ENCODE data around the gene CEACAM19. TPM values are rescaled to one million over a fixed set of nuclear protein-coding genes. Genes with fewer than 3 reads are reported as not detected.
"Not testable (repeated sequence)": the region's sequence is repeated elsewhere in the genome, so short reads cannot be mapped to it uniquely, and the experiment has no call there.

CEACAM19 gene
- total RNA-seq, 1 donor from 2014 or later = 0.68 TPM

DNA sequence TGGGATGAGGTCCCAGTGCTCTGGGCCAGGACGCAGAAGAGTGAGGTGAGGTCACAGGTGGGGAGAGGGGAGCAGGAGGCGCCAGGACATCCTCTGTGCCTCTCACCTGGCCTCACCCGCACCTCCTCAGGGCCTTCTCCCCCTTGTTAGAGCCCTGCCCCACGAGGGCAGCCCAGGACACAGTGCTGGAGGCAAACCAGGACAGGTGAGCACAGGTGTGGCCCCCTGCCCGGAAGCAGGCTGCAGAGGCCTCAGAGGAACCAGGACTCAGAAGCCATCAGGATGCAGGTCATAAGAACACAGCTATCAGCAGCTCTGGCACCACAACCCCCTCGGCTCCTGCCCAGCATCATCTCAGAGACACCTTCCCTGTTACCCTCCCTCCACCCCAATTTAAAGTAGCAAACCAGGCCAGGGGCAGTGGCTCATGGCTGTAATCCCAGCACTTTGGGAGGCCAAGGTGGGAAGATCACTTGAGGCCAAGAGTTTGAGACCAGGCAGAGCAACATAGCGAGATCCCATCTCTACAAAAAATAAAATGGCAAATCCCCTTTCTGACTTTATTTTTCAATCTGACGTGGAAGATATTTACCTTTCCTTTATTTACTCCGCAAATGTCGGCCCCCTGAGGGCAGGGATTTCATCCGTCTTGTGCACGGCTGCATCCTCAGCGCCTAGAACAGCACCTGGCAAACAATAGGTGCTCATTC is 27.4 kb downstream of the CEACAM19 start, which contains the start of gene CEACAM16:
TSS of gene CEACAM16 (plus strand) at position 660 of the 710 bp plus-strand sequence. CDS start 2,306 bp downstream, outside the sequence.
- intact Hi-C loops (cut with micrococcal nuclease) = loop anchor here (10.0 kb wide), 1 partner anchor 146 kb away; the partner anchor contains the start of gene NECTIN2

DNA sequence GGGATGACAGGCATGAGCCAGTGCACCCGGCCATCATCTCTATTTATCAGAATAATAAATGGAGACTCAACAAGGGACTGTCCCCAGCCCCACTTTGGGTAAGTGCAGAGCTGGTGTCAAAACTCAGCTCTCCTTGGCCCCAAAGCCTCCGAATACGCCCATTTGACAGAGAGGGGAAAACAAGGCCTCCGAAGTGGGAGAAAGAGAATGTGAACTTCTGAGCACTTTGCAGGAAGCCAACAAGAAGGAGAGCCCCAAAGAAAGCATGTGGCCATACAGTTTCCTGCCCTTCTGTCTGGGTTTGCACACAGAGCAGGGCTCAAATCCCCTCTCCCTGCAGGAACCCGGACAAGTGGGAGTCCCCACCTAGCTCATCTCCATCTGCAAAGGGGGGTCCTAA is 29.3 kb downstream of the CEACAM19 start:
- intact Hi-C loops (cut with micrococcal nuclease) = no loop called here

DNA sequence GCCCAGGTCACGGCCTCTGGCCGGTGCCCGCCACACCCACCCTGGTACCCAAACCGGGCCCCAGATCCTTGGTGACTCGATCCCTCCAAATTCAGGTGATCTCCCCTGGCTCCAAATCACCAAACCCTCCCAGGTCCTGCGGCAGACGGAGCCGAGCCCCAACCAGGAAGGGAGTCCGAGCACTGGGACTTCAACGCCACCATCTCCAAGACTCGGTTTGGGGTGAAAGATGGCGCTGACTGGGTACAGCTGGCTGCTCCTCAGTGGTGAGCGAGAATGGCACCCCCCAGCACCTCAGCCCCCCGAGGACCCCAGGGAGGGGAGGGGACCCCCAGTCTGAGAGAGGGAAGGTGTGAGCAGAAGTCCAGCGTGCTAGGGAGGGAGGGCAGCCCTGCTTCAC is 29.9 kb downstream of the CEACAM19 start:
- intact Hi-C loops (cut with micrococcal nuclease) = no loop called here

DNA sequence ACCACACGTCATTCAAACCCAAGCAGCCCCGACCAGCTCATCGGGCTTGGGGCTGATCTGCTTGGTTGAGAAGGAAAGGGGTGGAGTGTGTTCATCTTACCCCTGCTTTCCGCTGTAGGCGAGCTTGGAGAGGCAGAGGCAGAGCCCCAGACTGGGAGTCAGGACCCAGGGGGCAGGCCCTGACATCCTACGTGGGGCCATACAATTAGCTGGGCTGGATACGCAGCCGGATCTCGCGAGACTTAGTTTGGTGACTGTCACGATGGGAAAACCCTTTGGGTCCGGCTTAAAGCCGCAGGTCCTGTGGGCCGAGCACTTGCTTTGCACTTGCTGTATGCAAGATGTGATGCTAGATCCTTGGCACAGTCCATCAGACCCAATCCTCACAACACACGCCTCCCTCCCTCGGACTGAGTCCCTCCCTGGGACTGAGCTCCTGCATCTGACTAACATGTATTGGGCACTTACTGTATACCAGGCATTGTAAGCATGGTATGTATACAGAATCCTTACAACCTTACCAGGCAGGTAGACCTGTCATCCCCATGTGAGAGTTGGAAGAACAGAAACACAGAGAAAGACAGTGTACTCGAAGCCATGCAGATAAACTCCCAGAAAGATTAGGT is 31.4 kb downstream of the CEACAM19 start:
- intact Hi-C loops (cut with micrococcal nuclease) = no loop called here

DNA sequence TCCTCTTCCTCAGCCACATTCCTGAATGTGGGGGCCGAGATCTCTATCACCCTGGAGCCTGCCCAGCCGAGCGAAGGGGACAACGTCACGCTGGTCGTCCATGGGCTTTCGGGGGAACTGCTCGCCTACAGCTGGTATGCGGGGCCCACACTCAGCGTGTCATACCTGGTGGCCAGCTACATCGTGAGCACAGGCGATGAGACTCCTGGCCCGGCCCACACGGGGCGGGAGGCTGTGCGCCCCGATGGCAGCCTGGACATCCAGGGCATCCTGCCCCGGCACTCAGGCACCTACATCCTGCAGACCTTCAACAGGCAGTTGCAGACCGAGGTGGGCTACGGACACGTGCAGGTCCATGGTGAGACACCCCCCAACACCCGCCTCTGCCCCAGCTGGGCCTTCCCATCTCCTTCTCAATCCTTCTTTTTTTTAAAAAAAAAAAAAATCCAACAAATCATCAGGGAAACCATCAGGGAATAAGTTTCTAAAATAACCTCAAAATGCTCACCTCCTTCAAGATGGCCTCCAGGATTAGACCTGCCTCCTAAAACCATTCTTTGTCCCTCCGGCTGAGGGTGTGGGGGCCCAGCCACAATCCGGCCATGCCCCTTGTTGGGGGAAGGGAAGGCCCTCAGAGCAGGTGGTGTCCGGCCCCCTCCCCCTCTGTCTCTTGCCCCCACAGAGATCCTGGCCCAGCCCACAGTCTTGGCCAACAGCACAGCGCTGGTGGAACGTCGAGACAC is 32.2 kb downstream of the CEACAM19 start:
- intact Hi-C loops (cut with micrococcal nuclease) = no loop called here

DNA sequence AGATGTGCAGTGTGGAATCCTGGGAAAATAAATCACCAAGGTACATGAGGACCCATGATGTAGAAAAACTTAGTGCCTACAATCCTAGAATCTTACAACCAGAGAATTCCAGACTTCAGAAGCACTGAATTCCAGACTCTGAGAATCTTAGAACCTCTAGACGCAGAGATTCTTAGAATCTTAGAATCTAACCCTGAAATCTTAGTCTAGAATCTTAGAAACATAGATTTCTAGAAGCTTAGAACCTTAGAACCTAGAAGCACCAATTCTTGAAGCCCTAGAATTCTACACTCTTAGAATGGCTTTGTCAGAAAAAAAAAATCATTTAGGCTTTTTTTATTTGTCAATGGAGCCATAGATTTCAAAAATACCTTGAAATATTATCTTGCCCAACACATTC is 33.7 kb downstream of the CEACAM19 start:
- intact Hi-C loops (cut with micrococcal nuclease) = no loop called here

DNA sequence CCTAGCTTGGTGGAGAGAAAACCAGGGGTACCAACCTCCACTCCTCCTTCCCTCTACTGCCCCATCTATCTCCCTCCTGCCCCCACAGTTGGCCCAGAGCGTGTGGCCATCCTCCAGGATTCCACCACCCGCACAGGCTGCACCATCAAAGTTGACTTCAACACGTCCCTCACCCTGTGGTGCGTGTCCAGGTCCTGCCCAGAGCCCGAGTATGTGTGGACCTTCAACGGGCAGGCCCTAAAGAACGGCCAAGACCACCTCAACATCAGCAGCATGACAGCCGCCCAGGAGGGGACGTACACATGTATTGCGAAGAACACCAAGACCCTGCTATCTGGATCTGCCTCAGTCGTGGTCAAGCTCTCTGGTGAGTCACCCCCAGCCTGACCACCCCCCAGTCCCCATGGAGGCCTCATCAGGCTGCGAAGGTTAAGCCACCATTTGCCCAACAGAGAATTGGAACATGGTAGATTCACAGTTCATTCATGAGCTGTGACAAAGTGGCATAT is 34.3 kb downstream of the CEACAM19 start:
- intact Hi-C loops (cut with micrococcal nuclease) = no loop called here

DNA sequence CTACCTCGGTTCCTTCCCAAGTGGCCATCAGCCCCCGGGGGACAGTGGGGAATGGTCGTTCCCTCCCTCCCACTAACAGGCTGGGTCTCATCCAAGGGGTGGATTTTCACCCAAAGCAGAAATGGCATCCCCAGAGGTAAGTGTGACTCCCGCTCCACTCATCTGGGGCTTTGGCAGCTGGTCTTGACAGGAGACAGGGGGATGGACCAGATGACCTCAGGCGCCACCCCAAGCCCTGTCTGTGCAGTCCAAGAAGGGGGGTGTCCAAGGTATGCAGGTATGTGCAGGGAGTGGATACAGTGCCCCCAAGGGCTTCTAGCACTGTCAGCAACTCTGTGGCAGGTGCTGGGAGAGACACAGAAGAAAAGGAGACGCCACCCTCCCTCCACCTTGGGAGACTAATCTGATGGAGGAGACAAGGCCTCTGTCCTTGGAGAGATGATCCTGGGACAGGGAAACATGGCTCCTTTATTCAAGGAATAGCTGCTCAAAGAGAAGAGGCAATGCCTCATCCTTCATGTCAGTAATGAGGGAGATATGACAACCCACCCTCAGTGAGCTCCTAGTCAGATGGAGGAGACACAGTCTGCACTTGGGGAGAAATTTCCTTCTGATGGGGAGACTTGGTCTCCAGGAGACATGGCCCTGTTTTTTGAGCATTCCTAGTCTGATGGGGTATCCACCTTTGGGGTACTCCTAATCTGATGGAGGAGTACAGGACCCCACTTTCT is 35.4 kb downstream of the CEACAM19 start:
- intact Hi-C loops (cut with micrococcal nuclease) = no loop called here

DNA sequence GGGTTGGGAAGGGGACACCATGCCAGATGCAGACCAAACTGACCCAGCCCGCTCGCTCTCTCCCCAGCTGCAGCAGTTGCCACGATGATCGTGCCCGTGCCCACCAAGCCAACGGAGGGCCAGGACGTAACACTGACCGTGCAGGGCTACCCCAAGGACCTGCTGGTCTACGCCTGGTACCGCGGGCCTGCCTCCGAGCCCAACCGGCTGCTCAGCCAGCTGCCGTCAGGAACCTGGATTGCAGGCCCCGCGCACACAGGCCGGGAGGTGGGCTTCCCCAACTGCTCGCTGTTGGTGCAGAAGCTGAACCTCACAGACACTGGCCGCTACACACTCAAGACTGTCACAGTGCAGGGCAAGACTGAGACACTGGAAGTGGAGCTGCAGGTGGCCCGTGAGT is 36.5 kb downstream of the CEACAM19 start:
- intact Hi-C loops (cut with micrococcal nuclease) = no loop called here

DNA sequence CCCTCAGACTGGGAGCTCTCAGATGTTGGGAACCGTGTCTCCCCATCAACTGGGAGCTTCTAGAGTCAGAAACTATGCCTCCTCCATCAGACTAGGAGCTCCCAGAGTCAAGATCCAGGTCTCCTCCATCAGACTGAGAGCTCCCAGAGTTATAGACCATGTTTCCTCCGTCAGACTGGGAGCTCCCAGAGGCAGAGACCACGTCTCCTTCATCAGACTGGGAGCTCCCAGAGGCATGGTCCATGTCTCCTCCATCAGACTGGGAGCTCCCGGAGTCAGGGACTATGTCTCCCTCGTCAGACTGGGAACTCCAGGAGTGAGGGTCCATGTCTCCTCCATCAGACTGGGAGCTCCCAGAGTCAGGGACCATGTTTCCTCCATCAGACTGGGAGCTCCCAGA is 37.7 kb downstream of the CEACAM19 start:
- intact Hi-C loops (cut with micrococcal nuclease) = no loop called here

DNA sequence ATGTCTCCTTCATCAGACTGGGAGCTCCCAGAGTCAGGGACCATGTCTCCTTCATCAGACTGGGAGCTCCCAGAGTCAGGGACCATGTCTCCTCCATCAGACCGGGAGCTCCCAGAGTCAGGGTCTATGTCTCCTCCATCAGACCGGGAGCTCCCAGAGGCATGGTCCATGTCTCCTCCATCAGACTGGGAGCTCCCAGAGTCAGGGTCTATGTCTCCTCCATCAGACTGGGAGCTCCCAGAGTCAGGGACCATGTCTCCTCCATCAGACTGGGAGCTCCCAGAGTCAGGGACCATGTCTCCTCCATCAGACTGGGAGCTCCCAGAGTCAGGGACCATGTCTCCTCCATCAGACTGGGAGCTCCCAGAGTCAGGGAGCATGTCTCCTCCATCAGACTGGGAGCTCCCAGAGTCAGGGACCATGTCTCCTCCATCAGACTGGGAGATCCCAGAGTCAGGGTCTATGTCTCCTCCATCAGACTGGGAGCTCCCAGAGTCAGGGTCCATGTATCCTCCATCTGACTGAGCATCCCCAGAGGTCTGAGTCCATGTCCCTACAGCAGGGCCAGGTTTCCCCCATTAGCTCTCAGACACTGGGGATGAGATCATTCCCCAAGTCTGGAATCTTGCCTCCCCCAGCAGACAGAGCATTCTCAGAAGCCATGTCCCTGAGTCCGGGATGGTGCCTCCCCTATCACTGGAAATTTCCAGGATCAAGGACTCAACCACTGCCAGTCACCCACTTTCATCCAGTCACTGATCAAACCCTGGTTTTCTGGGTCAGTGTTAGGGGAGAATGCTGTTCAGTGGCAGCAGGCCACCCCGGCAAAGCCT is 38.4 kb downstream of the CEACAM19 start:
- intact Hi-C loops (cut with micrococcal nuclease) = not testable (repeated sequence)

DNA sequence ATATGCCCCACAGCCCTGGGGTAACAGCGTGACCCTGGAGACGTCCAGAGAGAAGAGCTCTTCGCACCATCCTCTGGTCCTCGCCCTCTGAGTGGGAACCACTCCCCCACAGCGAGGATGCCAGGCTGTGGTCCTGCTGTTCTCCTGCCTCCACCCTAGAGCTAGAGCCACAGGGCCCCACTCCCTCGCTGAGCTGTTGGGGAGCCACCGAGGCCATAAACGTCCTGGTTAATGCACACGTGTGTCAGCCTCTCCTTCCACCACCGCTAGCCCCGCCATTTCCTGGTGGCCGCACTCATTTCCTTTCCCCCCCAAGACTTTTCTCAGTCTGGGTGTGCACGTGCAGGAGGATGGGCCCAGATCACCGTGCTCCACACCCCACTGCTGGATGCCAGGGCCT is 39.2 kb downstream of the CEACAM19 start:
- intact Hi-C loops (cut with micrococcal nuclease) = no loop called here

DNA sequence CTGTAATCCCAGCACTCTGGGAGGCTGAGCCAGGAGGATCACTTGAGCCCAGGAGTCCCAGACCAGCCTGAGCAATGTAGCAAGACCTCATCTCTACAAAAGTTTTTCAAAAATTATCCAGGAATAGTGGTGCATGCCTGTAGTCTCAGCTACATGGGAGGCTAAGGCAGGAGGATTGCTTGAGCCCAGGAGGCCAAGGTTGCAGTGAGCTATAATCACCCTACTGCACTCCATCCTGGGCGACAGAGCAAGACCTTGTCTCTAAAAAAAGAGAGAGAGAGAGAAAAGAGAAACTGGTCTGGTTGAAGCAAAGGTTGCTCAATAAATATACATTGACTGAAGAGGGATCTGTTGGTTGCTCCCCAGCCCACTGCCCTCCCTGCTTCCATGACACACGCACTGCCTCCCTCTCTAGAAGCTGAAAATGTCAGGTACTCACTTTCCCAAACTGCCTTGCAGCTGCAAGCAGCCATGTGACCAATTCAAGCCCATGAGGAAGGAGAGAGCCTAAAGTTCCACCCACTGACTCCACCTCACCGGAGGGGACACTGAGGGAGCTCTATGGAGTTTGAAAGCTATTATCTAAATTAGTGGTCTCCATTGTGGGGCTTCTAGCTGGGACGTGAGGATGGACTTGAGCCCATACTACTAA is 41.7 kb downstream of the CEACAM19 start:
- intact Hi-C loops (cut with micrococcal nuclease) = no loop called here

DNA sequence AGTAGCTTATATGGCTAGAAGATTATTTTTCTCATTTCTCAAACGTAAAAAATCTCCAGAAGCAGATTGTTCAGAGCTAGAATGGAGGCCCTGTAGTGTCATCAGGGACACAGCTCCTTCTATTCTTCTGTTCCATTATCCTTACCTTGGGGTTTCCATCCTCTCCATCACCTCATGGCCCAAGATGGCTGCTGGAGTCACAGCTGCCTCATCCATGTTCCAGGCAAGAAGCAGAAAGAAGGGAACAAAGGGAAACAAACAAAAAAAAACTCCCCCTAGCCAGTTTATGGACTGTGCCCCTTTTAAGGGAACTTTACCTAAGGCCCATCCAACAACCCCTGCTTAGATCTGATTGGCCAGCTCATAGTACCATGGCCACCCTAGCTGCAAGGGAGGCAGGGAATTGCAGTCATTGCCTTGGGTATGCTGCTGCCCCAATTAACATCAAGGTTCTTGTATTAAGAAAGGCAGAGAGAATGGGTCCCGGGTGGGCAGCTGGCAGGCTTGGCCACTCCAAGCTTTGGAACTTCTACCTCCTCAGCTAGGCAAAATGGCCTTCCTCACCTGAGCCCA is 43.4 kb downstream of the CEACAM19 start:
- intact Hi-C loops (cut with micrococcal nuclease) = no loop called here

DNA sequence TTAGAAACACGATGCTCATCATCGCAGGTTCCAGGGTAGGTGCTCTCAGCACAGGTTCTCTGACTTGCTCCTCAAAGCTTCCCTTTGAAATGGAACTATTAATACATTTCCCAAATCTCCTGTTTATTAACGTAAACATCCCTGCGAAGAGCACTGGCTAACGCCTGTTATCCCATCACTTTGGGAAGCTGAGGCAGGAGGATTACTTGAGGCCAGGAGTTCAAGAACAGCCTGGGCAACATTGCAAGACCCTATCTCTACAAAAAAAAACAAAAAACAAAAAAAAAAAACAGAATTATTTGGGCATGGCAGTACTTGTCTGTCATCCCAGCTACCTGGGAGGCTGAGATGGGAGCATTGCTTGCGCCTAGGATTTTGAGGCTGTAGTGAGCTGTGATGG is 46.3 kb downstream of the CEACAM19 start:
- intact Hi-C loops (cut with micrococcal nuclease) = no loop called here

DNA sequence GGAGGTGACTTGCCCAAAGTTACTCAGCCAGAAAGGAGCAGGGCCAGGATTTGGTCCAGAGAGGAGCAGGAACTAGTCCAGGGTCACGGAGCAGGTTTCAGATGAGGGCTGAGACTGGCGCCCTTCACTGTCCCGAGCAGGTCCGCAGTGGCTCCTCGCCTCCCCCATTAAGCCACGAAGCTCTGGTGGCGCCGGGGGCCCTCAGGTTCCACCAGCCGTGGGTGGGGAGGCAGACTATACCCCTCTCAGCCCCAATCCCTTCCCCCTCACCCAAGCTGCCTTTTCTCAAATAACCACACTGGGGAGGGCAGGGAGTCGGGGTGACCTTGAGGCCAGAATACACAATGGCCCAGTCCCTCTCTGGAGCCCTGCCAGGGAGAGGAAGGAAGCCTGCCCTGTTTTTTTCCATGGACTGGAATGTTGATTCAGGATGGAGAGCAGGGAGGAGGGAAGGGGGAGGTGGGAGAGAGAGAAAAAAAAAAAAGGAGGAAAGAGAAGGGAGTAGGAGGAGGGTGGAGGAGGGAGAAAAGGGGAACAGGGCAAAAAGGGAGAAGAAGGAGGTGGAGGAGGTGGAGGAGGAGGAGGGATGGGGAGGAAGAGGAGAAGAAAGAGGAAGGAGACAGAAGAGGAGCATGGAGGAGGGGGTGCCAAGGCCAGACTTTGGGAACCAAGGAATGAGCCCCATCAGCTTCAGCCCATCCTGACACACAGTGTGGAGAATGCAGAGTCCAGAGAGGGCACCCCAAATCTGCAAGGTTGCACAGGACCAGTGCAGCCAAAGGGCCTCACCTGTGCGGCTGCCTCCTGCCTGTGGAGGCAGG is 47.4 kb downstream of the CEACAM19 start:
- intact Hi-C loops (cut with micrococcal nuclease) = no loop called here

DNA sequence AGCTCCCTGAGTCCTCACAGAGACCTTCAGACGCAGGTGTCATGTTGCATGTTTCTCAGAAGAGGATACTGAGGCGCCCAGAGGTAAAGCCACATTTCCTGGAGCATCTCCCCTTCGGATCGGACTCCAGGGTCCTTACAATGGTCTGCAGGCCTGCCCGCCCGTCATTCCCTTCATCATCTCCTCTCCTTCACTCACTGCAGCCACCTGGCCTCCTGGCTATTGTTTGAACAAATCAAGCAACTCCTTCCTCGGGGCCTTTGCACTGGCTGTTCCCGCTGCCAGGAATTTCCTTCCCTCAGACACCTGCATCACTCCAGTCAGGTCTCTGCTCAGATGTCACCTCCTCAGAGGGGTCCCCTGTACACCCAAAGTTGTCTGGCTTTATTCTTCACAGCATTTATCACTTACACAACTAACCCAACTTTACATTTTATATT is 48.0 kb downstream of the CEACAM19 start:
- intact Hi-C loops (cut with micrococcal nuclease) = no loop called here

DNA sequence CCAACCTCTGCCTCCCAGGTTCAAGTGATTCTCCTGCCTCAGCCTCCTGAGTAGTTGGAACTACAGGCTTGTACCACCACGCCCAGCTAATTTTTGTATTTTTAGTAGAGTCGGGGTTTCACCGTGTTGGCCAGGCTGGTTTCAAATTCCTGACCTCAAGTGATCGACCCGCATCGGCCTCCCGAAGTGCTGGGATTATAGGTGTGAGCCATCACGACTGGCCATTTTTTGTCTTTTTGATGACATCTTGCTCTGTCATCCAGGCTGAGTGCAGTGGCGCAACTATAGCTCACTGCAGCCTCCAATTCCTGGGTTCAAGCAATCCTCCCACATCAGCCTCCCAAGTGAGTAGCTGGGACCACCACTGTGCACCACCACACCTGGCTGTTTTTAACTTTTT is 49.1 kb downstream of the CEACAM19 start:
- intact Hi-C loops (cut with micrococcal nuclease) = not testable (repeated sequence)

DNA sequence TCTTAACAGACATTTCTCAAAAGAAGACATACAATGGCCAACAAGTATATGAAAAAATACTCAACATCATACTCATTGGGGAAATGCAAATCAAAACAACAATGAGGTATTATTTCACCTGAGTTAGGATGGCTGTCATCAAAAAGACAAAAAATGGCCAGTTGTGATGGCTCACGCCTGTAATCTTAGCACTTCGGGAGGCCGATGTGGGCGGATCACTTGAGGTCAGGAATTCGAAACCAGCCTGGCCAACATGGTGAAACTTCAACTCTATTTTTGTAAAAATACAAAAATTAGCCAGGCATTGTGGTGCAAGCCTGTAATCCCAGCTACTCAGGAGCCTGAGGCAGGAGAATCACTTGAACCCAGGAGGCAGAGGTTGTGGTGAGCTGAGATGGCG is 49.7 kb downstream of the CEACAM19 start:
- intact Hi-C loops (cut with micrococcal nuclease) = no loop called here

Data from T-helper 2 cell treated with Interferon-gamma antibody and Interleukin-4, amounts not matched to agents 100 ng/mL and 5 ng/mL, for 36 hours (primary cell).